PFSK-1 (cell line): ENCODE data around the gene LRPAP1.

Experiments
- POLR2AphosphoS5 ChIP-seq: IDR thresholded peaks from 2 replicates; pipeline ENCODE4 v1.6.1; 2012; ENCODE audit warnings: low read depth, mild to moderate bottlenecking, control low read depth, low read length, moderate library complexity
- REST ChIP-seq, 2 experiments: IDR thresholded peaks; 2 replicates each; pipeline versions ENCODE4 v1.6.1 to v1.8.0; 2011 to 2012; ENCODE audit warnings: low read depth in 2 of 2, low read length in 2 of 2, control low read depth in 1 of 2, inconsistent platforms in 1 of 2, mild to moderate bottlenecking in 1 of 2, moderate library complexity in 1 of 2; ENCODE audit not compliant: insufficient read depth in 1 of 2
- TAF1 ChIP-seq: IDR thresholded peaks from 2 replicates; pipeline ENCODE4 v1.6.1; 2012; ENCODE audit warnings: low read length, control low read depth, borderline replicate concordance; ENCODE audit not compliant: insufficient read depth

- TF ChIP-seq TAF1 (no peak), REST (IDR thresholded peaks at IDR 0.05; ENCODE audit: insufficient read depth in 1 of 2, low read depth in 2 of 2, low read length in 2 of 2) (no peak), POLR2AphosphoS5 (no peak)
Observed at GRCh38 chr4:3473181-3473950, 58.9 kb downstream of the LRPAP1 start.
